ENCODE measurements around the gene SEMA5B. TPM values are rescaled to one million over a fixed set of nuclear protein-coding genes. Genes with fewer than 3 reads are reported as not detected.
A peak's percentile ranks its signal among the peaks of the same experiment; 100 is the strongest.

Gene SEMA5B
- polyA plus RNA-seq, 1 donor from 2014 or later = not detected

DNA sequence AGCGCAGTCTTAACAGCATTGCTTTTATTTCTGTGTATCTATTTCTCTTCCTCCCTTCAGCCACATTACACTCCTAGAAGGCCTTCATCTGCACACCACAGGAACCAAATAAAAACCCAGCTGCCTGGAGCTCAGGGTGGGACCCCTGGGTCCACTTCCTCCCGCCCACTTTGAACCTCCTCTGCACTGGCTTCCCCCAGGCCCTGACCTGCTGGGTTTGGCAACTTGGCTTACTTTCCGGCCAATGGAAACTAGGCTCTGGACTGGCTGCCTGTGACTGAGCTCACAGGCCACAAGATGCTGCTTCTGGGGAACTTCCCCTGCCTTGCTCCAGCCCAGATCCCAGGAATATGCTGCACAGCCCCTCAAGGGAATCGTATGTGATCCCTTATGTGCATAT is 89.8 kb downstream of the SEMA5B start:
- H3K27ac Mint-ChIP-seq = peak overlapping the region in 1 of 3 donors; percentile 68
- no peaks in the 10 kb centered on the region for H3K27me3 Mint-ChIP-seq
- peaks cover 0 to 4% (median 0%) of the 10 kb centered on the region in 3 donors for H3K4me1 Mint-ChIP-seq
- H3K4me3 Mint-ChIP-seq = no peak overlapping the region
- no peaks in the 10 kb centered on the region for H3K36me3 Mint-ChIP-seq
- H3K9me3 Mint-ChIP-seq = peaks cover 0 to 1% (median 0%) of the 10 kb centered on the region in 3 donors

DNA sequence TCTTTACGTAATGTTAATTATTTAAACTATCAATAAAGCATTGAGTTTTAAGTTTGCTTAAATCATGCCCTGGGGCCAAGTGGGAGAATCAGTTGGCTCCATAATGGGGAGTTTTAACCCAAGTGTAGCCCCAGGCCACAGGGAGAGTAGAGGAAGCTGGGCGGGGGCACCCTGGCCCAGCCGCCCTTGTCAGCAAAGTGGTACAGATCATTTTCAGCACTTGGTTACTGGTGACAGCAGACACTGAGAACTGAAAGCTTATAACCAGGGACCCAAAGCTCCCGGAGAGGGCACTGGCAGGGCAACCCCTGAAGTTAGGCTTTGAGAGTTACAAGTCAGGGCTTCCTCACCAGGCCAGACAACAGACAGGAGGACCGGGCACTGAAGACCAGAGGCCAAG is 90.6 kb downstream of the SEMA5B start:
- Mint-ChIP-seq H3K4me3 (no peak overlapping the region), H3K27me3 (no peaks in the 10 kb centered on the region), H3K27ac (no peak overlapping the region), H3K36me3 (no peaks in the 10 kb centered on the region), H3K4me1 (peaks cover 0 to 4% (median 0%) of the 10 kb centered on the region in 3 donors), H3K9me3 (peaks cover 0 to 1% (median 0%) of the 10 kb centered on the region in 3 donors)

DNA sequence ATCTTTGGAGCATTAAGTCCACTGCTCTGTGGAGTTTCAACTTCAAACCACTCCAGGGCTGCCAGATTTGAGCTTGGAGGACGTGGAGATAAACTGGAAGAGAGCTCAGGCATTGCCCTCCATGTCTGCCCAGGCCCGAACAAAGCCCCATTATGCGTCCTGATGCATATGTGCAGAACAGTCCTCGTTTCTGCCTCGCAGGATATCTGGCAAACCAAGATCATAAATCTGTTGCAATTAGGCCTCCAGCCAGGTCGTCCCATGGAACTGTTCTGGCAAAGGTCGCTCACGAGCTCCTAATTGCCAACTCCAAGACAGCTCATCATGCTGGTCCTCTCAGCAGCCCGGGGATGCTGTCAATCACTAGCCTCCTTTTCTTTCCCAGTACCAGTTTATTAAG is 91.2 kb downstream of the SEMA5B start:
- Mint-ChIP-seq H3K27me3 (no peaks in the 10 kb centered on the region), H3K27ac (no peak overlapping the region), H3K9me3 (peaks cover 0 to 1% (median 0%) of the 10 kb centered on the region in 3 donors), H3K36me3 (no peaks in the 10 kb centered on the region), H3K4me3 (no peak overlapping the region), H3K4me1 (peaks cover 0 to 4% (median 0%) of the 10 kb centered on the region in 3 donors)

DNA sequence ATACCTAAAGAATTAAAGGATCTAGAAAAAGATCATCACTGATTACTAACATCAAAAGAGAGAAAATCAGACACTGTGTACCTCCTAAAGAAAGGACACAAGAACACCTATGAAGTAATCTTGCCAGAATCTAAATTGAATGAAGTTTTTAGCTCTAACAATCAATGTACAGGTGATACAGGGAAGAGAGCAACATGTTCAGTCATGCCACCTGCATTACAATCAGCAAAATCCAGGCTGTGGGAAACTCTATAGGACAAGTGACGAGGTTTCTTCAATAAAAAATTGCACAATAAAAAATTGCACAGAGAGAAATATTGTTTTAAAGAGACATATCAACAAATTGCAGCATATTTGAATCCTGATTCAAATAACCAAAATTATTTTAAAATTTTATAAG is 93.3 kb downstream of the SEMA5B start:
- Mint-ChIP-seq H3K36me3 (no peaks in the 10 kb centered on the region), H3K4me1 (no peaks in the 10 kb centered on the region), H3K27me3 (no peaks in the 10 kb centered on the region), H3K9me3 (peaks cover 0 to 1% (median 0%) of the 10 kb centered on the region in 3 donors), H3K4me3 (no peak overlapping the region), H3K27ac (no peak overlapping the region)

DNA sequence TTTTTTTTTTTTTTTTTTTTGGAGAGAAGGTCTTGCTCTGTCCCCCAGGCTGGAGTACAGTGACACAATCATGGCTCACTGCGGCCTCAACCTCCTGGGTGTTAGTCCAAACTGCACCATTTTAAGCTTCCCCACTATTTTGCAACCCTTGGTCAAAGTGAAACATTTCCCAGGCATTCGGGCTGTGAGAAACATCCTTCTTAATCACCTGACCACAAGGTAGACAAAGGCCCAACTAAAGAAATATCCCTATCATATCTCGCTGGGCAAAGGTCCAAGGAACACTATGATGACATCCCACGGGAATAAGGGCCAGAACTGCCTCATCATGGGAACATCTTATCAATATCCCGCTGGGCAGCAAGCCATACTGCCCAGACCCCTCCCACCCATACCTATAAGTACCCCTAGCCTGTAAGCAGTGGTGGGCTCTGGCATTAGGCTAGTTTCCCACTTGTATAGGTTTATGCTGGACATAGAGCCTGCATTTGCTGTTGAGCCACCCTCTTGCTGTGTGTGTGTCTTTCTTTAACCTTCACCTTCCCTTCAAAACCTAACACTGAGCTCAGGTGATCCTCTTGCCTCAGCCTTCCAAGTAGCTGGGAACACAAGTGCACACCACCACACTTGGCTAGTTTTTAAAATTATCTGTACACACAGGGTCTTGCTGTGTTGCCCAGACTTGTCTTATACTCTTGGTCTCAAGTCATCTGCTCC is 95.2 kb downstream of the SEMA5B start:
- Mint-ChIP-seq H3K27me3 (peaks cover 2% of the 10 kb centered on the region), H3K4me3 (no peak overlapping the region), H3K36me3 (no peaks in the 10 kb centered on the region), H3K9me3 (peaks cover 0 to 1% (median 0%) of the 10 kb centered on the region in 3 donors), H3K27ac (no peak overlapping the region), H3K4me1 (no peaks in the 10 kb centered on the region)

DNA sequence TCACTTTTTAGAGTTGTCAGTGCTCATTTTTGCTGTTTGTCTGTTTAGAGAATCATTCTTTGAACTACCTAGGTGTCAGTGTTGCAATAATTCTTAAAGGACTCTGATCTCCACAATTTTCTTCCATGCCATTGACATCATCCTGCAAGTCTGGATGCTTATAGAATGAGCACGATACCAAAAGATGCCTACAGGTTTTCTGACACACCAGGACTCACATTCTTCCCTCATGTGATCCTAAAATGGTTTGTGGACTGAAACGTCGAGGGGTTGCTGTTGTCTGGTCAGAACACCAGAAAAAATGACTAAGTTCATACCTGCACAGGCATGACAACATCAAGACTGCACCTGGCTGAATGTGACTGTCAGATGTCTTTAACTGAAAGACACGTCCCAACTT is 95.9 kb downstream of the SEMA5B start:
- Mint-ChIP-seq H3K9me3 (peaks cover 0 to 1% (median 0%) of the 10 kb centered on the region in 3 donors), H3K4me3 (no peak overlapping the region), H3K36me3 (no peaks in the 10 kb centered on the region), H3K4me1 (no peaks in the 10 kb centered on the region), H3K27me3 (peaks cover 2% of the 10 kb centered on the region), H3K27ac (no peak overlapping the region)

DNA sequence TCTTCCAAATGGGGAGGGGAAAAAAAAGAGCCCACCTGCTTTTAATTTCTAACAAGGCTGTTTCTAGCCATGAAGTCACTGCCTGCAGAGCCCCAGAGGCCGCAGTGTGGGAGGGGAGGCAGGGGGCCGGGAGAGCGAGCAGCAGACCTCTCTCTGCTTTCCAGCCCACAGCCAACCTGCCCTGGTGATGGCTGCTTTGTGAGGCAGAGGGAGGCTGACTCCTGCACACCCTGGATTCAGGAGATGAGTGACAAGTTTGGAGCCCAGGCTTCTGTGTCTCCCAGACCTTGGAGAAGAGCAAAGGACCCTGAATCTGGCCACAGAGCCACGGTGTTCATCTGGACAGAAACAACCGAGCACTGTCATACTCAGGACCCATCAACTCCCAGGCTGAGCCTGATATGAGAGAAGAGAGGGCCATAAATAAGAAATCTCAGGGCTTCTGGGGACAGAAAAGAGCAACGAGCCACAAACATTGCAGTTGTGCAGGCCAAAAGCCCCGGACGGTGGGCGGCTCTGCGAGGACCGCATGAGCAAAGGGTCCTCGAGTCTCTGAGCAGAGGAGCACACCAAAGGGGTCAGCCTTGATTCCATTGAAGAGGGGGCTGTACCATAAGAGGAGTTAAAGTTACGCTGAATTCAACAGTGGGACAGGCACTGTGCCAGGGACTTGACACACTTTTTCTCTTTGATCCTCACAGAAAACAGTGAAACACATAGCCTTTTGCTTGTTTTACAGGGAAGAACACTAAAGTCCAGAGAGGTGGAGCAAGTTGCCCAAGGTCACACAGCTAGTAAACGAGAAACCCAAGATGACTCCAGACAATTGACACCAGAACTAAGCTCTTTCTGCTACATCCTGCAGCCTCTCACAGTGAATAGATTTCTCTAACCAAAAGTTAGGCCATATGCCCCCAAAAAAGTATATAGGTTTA is 97.2 kb downstream of the SEMA5B start:
- Mint-ChIP-seq H3K27me3 (peaks cover 2% of the 10 kb centered on the region), H3K4me3 (no peak overlapping the region), H3K9me3 (peaks cover 0 to 1% (median 0%) of the 10 kb centered on the region in 3 donors), H3K36me3 (no peaks in the 10 kb centered on the region), H3K4me1 (no peaks in the 10 kb centered on the region), H3K27ac (no peak overlapping the region)

DNA sequence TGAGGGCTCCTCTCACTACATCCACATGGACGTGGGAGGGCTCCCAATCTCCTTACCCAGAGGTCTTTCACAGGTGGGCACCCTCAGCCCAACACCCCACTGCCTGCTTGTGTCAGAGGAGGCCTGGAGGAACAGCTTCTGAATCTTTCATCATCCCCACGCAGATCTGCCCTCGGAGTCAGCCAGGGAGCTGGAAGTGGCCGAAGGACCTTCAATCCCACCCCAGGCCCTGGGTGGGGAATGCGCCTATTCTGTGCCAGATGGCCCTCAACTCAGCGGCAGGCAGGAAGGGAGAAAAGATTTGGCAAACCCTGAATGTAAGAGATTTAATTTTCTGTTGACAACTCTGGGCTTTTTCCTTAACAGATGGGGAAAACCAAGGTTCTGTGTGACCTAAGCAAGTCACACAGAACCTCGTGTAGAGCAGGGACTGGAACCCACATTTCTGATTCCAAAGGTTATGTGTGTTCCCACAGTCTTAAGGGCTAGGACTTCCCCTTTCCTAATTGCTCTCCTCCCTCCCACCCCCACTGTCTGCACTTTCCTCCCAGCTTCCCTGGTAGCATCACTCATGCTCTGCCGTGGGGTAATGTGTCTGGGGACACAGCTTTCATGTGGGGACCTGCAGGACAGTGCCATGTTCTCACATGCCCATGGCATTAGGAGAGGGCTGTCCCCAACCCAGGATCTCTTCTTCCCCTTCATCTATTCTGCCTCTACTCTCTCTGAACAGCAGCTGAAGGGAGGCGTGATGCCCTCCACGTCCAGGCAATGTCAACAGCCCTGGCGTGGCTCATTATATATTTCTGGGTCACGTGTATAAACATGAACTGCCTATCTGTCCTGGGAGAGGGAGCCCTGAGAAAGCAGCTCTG is 98.1 kb downstream of the SEMA5B start:
- Mint-ChIP-seq H3K9me3 (peaks cover 0 to 1% (median 0%) of the 10 kb centered on the region in 3 donors), H3K27ac (no peak overlapping the region), H3K36me3 (no peaks in the 10 kb centered on the region), H3K4me3 (no peak overlapping the region), H3K4me1 (no peaks in the 10 kb centered on the region), H3K27me3 (peaks cover 2% of the 10 kb centered on the region)

DNA sequence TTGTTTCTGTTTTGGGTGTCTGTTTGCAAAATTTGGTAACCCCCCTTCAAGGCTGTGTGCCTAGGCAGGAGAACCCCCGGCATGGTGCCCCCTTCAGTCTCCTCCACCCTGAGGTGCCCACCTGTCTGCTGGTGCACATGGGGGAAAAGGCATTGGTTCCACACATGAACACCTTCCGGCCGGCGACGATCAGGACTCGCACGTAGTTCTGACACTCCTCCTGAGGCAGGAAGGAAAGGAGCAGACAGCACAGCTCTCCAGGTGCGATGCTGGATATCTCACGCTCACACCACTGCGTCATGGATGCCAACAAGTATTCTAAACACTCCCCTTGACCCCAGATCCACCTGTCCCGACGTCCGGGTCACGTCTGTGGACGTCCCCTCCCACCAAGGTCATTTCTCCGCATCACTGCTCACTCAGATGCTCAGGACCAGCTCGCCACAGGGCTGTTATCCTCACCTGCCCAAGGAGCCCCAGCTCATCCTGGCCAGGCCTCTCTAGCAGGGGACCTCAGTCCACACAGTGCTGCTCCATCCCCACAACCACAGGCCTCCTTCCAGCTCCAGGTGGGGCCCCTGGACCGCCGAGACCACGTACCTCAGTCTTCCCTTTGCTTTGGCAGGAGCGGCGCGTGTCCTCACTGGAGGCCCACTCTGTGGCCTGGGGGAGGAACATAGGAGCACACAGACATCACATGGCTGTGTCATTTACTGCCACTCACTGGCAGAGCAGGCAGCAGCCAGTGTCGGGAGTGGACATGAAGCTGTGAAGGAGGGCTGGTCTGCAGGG is 99.0 kb downstream of the SEMA5B start:
- no peaks in the 10 kb centered on the region for H3K36me3 Mint-ChIP-seq
- H3K4me3 Mint-ChIP-seq = no peak overlapping the region
- H3K27ac Mint-ChIP-seq = no peak overlapping the region
- H3K27me3 Mint-ChIP-seq = peaks cover 2% of the 10 kb centered on the region
- H3K9me3 Mint-ChIP-seq = peaks cover 0 to 1% (median 0%) of the 10 kb centered on the region in 3 donors
- no peaks in the 10 kb centered on the region for H3K4me1 Mint-ChIP-seq

DNA sequence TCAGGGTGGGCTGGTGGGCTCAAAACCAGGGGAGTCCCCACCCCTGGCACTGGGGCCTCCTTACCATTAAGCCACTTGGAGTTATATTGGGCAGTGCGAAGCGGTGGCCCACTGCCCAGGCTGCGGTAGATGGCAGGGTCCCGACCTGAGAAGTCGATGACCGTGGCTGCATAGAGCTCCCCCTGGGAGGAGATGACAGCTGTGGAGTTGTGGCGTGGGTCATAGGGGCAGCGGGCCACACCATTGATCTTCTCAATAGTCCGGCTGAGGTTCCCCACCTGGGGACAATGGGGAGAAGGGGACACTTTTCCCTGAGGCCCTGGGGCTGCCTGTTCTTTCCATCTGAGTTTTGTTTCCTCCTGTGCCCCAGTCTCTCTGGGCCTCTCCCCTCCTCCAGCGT is 99.8 kb downstream of the SEMA5B start:
- Mint-ChIP-seq H3K4me1 (no peaks in the 10 kb centered on the region), H3K27me3 (peaks cover 2% of the 10 kb centered on the region), H3K36me3 (no peaks in the 10 kb centered on the region), H3K27ac (no peak overlapping the region), H3K9me3 (no peaks in the 10 kb centered on the region), H3K4me3 (no peak overlapping the region)

DNA sequence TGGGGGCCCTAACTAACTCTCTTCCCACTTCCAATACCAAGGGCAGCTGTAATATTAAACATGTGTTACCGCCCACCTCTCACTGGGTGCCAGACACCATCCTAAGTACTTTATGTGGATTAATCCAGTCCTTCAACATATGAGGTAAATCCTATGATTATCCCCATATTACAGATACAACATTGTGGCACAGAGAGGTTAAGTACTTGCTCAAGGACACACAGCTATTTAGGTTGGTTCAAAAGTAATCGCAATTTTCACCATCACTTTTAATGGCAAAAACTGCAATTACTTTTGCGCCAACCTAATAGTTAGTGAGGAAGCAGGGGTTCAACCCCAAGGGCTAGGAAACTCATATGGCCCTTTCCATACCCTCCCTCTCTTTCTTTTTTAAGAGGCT is 100.8 kb downstream of the SEMA5B start:
- H3K27ac Mint-ChIP-seq = no peak overlapping the region
- H3K9me3 Mint-ChIP-seq = no peaks in the 10 kb centered on the region
- H3K4me3 Mint-ChIP-seq = no peak overlapping the region
- peaks cover 2% of the 10 kb centered on the region for H3K27me3 Mint-ChIP-seq
- H3K36me3 Mint-ChIP-seq = no peaks in the 10 kb centered on the region
- H3K4me1 Mint-ChIP-seq = no peaks in the 10 kb centered on the region

DNA sequence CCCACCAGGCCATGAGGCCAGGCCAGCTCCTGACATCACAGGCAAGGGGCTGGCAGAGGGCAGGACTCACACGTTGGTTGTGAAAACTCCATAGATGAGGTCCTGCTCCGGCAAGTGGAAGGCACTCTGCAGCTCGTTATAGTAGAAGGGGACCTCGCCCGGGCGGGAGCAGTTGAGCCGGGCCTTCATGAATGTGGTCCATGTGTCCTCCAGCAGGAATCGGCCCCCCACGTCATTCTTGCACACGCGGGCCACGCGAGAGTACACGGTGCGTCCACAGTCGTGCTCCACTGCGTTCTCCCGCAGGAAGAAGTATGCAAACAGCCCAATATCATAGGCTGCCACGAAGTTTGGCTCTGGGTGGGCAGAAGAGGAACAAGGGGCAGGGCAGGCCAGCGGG is 101.2 kb downstream of the SEMA5B start:
- Mint-ChIP-seq H3K4me3 (no peak overlapping the region), H3K4me1 (peaks cover 0 to 2% (median 0%) of the 10 kb centered on the region in 3 donors), H3K36me3 (no peaks in the 10 kb centered on the region), H3K27me3 (peaks cover 5% of the 10 kb centered on the region), H3K9me3 (no peaks in the 10 kb centered on the region), H3K27ac (no peak overlapping the region)

DNA sequence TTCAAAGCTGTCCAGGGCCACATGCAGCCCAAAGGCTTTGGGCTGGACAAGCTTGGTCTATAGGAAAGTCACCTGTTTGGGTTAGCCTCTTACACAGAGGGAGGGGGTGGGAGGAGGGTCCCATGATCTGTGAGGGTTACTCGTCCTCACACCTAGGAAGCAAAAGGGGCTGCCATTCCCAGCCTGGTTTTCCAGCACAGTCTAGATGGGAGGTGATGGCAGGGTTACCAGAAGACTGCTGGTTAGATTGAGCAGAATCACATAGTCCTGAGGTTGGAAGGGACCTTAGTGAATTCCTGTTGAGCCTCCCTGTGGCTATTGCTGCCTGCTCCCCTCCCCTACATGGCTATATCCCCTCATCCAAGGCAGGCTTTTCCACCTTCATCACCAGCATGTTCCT is 101.8 kb downstream of the SEMA5B start:
- H3K36me3 Mint-ChIP-seq = no peaks in the 10 kb centered on the region
- H3K27me3 Mint-ChIP-seq = peaks cover 6% of the 10 kb centered on the region
- no peak overlapping the region for H3K27ac Mint-ChIP-seq
- H3K4me1 Mint-ChIP-seq = peaks cover 0 to 2% (median 0%) of the 10 kb centered on the region in 3 donors
- H3K4me3 Mint-ChIP-seq = no peak overlapping the region
- H3K9me3 Mint-ChIP-seq = no peaks in the 10 kb centered on the region

DNA sequence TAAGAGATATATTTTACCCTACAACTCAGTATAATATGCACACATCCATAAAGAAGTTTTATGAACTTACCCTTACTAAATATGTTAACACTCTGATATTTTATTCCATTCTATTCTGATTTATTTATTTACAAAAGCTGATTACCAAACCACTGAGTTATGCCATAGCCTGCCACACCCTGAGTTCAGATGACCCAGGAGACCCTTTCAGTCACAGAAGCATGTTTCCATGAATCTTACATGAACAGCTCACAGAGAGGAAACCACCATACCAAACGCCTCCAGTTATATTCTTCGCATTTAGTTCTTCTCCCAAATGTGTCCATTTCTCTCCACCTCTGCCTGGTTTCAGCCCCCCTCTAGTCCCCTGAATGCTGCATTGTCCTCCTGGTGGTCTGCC is 103.5 kb downstream of the SEMA5B start:
- H3K36me3 Mint-ChIP-seq = no peaks in the 10 kb centered on the region

More for the DNA sequence above, 103.5 kb downstream of the SEMA5B start:
- Mint-ChIP-seq H3K27me3 (peaks cover 10% of the 10 kb centered on the region), H3K4me1 (peaks cover 0 to 2% (median 0%) of the 10 kb centered on the region in 3 donors), H3K9me3 (no peaks in the 10 kb centered on the region), H3K4me3 (no peak overlapping the region), H3K27ac (no peak overlapping the region)
